ENCODE measurements around the gene NES. TPM values are rescaled to one million over a fixed set of nuclear protein-coding genes. Genes with fewer than 3 reads are reported as not detected.

Gene NES
- total and polyA plus RNA-seq, 2 experiments from 2014 or later = 3.6 to 13.8 TPM

GRCh38 chr1:156666862-156667609, 10.2 kb downstream of the NES start:
- Histone ChIP-seq H3K4me2 (no peak overlapping the region), H3K27me3 (no peaks in the 10 kb centered on the region), H3K27ac (peak overlapping the region; percentile 86), H2AFZ (no peak overlapping the region), H4K20me1 (ENCODE audit: insufficient read depth, poor library complexity, severe bottlenecking) (no peaks in the 10 kb centered on the region), H3K79me2 (no peaks in the 10 kb centered on the region), H3K9me2 (replicated peaks; ENCODE audit: insufficient read depth) (no peaks in the 10 kb centered on the region), H3K4me3 (no peak overlapping the region), H3K36me3 (replicated peaks; ENCODE audit: insufficient read depth, low read depth) (no peaks in the 10 kb centered on the region), H3K4me1 (ENCODE audit: insufficient read depth) (peaks cover 60% of the 10 kb centered on the region), H3K9me3 (ENCODE audit: low read depth) (no peaks in the 10 kb centered on the region)
- TF ChIP-seq EZH2 (IDR thresholded peaks at IDR 0.05; ENCODE audit: borderline replicate concordance) (no peak), EZH2phosphoT487 (IDR thresholded peaks at IDR 0.05; ENCODE audit: low read depth, severe bottlenecking, unreplicated experiment) (no peak)
- TF ChIP-seq, protein P1, sequence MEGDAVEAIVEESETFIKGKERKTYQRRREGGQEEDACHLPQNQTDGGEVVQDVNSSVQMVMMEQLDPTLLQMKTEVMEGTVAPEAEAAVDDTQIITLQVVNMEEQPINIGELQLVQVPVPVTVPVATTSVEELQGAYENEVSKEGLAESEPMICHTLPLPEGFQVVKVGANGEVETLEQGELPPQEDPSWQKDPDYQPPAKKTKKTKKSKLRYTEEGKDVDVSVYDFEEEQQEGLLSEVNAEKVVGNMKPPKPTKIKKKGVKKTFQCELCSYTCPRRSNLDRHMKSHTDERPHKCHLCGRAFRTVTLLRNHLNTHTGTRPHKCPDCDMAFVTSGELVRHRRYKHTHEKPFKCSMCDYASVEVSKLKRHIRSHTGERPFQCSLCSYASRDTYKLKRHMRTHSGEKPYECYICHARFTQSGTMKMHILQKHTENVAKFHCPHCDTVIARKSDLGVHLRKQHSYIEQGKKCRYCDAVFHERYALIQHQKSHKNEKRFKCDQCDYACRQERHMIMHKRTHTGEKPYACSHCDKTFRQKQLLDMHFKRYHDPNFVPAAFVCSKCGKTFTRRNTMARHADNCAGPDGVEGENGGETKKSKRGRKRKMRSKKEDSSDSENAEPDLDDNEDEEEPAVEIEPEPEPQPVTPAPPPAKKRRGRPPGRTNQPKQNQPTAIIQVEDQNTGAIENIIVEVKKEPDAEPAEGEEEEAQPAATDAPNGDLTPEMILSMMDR (IDR thresholded peaks at IDR 0.05; ENCODE audit: poor library complexity) = no peak
- no peak for DNase-seq (ENCODE audit: low spot score)
- WGBS (ENCODE audit: low lambda C conversion rate, missing lambda C conversion rate) = 87% methylated on average over 8 of the region's 9 CpGs

DNA sequence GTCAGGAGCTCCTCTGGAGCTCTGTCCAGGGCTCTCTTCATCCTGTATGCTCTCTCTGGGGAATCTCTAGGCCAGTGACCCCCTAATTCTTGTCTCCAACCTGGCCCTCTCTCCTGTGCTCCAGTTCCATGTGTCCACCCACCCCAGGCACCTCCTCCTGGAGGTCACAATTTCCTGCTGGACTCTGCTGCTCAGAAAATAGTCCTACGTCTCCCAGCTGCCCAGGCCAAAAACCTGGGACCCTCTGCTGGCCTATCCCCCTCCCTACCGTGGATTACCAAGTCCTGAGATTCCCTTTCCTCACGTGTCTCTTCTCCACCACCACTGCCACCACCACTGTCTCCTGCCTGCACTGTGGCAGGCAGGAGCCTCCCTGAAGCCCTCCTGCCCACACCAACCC, 11.7 kb downstream of the NES start:
- no peak overlapping the region for H3K4me3 ChIP-seq
- TF ChIP-seq, protein P1 (IDR thresholded peaks at IDR 0.05; ENCODE audit: poor library complexity) = no peak
- TF ChIP-seq EZH2phosphoT487 (IDR thresholded peaks at IDR 0.05; ENCODE audit: low read depth, severe bottlenecking, unreplicated experiment) (no peak), EZH2 (IDR thresholded peaks at IDR 0.05; ENCODE audit: borderline replicate concordance) (no peak)
- H3K27me3 ChIP-seq = no peaks in the 10 kb centered on the region
- H3K36me3 ChIP-seq (replicated peaks; ENCODE audit: insufficient read depth, low read depth) = no peaks in the 10 kb centered on the region
- WGBS (ENCODE audit: low lambda C conversion rate, missing lambda C conversion rate) = 67% methylated on average over 3 of the region's 3 CpGs
- no peaks in the 10 kb centered on the region for H4K20me1 ChIP-seq (ENCODE audit: insufficient read depth, poor library complexity, severe bottlenecking)
- H2AFZ ChIP-seq = no peak overlapping the region
- peak overlapping the region; percentile 73 for H3K27ac ChIP-seq
- DNase-seq (ENCODE audit: low spot score) = no peak
- H3K4me1 ChIP-seq (ENCODE audit: insufficient read depth) = peaks cover 75% of the 10 kb centered on the region
- H3K9me2 ChIP-seq (replicated peaks; ENCODE audit: insufficient read depth) = no peaks in the 10 kb centered on the region
- no peaks in the 10 kb centered on the region for H3K9me3 ChIP-seq (ENCODE audit: low read depth)
- H3K4me2 ChIP-seq = peak overlapping the region; percentile 61
- H3K79me2 ChIP-seq = no peaks in the 10 kb centered on the region

GRCh38 chr1:156664767-156665411, 12.3 kb downstream of the NES start:
- Histone ChIP-seq H3K9me2 (replicated peaks; ENCODE audit: insufficient read depth) (no peaks in the 10 kb centered on the region), H3K36me3 (replicated peaks; ENCODE audit: insufficient read depth, low read depth) (no peaks in the 10 kb centered on the region), H3K4me2 (peak overlapping the region; percentile 61), H3K27me3 (no peaks in the 10 kb centered on the region), H3K27ac (peak overlapping the region; percentile 73), H3K4me3 (no peak overlapping the region), H4K20me1 (ENCODE audit: insufficient read depth, poor library complexity, severe bottlenecking) (no peaks in the 10 kb centered on the region), H3K9me3 (ENCODE audit: low read depth) (no peaks in the 10 kb centered on the region), H3K4me1 (ENCODE audit: insufficient read depth) (peaks cover 79% of the 10 kb centered on the region), H3K79me2 (no peaks in the 10 kb centered on the region), H2AFZ (no peak overlapping the region)
- DNase-seq (ENCODE audit: low spot score) = peak; percentile 66
- 40% methylated on average over 13 of the region's 16 CpGs for WGBS (ENCODE audit: low lambda C conversion rate, missing lambda C conversion rate)
- TF ChIP-seq EZH2 (IDR thresholded peaks at IDR 0.05; ENCODE audit: borderline replicate concordance) = no peak
- TF ChIP-seq, protein P1 (IDR thresholded peaks at IDR 0.05; ENCODE audit: poor library complexity) = no peak
- TF ChIP-seq EZH2phosphoT487 (IDR thresholded peaks at IDR 0.05; ENCODE audit: low read depth, severe bottlenecking, unreplicated experiment) = no peak
